Trophoblast cell (in vitro differentiated cells and primary cell): Measurements from ENCODE around the gene FIBCD1.

Experiments used
- DNase-seq, 2 donors: peaks; one replicate each; pipeline ENCODE4 v3.0.0-alpha.2; 2016
- H2AFZ ChIP-seq: 2 replicates; pipeline ENCODE4 v1.6.1; 2013; ENCODE audit warnings: low read length, moderate library complexity, mild to moderate bottlenecking; ENCODE audit not compliant: insufficient read depth, poor library complexity
- H2AK5ac ChIP-seq: 2 replicates; pipeline ENCODE4 v1.6.1; 2013; ENCODE audit warnings: mild to moderate bottlenecking, low read length
- H2BK120ac ChIP-seq: 2 replicates; pipeline ENCODE4 v1.6.1; 2013; ENCODE audit warnings: low read length, mild to moderate bottlenecking, moderate library complexity; ENCODE audit not compliant: insufficient read depth, poor library complexity
- H2BK12ac ChIP-seq: 2 replicates; pipeline ENCODE4 v1.6.1; 2013; ENCODE audit warnings: mild to moderate bottlenecking, low read length, moderate library complexity
- H2BK5ac ChIP-seq: 2 replicates; pipeline ENCODE4 v1.6.1; 2013; ENCODE audit warnings: low read length, low read depth, moderate library complexity, mild to moderate bottlenecking; ENCODE audit not compliant: poor library complexity
- H3K14ac ChIP-seq: 2 replicates; pipeline ENCODE4 v1.6.1; 2013; ENCODE audit warnings: mild to moderate bottlenecking, low read length
- H3K18ac ChIP-seq: 2 replicates; pipeline ENCODE4 v1.6.1; 2013; ENCODE audit warnings: mild to moderate bottlenecking, low read length
- H3K23ac ChIP-seq: 2 replicates; pipeline ENCODE4 v1.6.1; 2013; ENCODE audit warnings: low read length
- H3K27ac ChIP-seq: 2 replicates; pipeline ENCODE4 v1.5.1; 2013; ENCODE audit warnings: low read depth, mild to moderate bottlenecking, inconsistent platforms, low read length, moderate library complexity
- H3K27me3 ChIP-seq: 2 replicates; pipeline ENCODE4 v1.6.1; 2013; ENCODE audit warnings: inconsistent platforms, mild to moderate bottlenecking, low read length, moderate library complexity; ENCODE audit not compliant: insufficient read depth
- H3K36me3 ChIP-seq, 2 experiments: 1 replicate in 1 of 2; 2 replicates in 1 of 2; pipeline ENCODE4 v1.6.1; 2013; ENCODE audit warnings: low read length in 2 of 2, mild to moderate bottlenecking in 2 of 2, moderate library complexity in 1 of 2; ENCODE audit not compliant: insufficient read depth in 2 of 2, control insufficient read depth in 1 of 2
- H3K4ac ChIP-seq: 2 replicates; pipeline ENCODE4 v1.6.1; 2013; ENCODE audit warnings: low read depth, mild to moderate bottlenecking, low read length, moderate library complexity
- H3K4me1 ChIP-seq, 2 experiments: 1 replicate in 1 of 2; 2 replicates in 1 of 2; pipeline ENCODE4 v1.6.1; 2013; ENCODE audit warnings: low read length in 2 of 2, mild to moderate bottlenecking in 2 of 2, moderate library complexity in 1 of 2; ENCODE audit not compliant: insufficient read depth in 2 of 2, control insufficient read depth in 1 of 2
- H3K4me2 ChIP-seq: 2 replicates; pipeline ENCODE4 v1.6.1; 2013; ENCODE audit warnings: inconsistent platforms, mild to moderate bottlenecking, low read length, moderate library complexity
- H3K4me3 ChIP-seq: 2 replicates; pipeline ENCODE4 v1.5.1; 2013; ENCODE audit warnings: mild to moderate bottlenecking, low read depth, low read length, inconsistent platforms
- H3K79me1 ChIP-seq: one replicate; pipeline ENCODE4 v1.6.1; 2013; ENCODE audit warnings: low read length
- H3K79me2 ChIP-seq: 2 replicates; pipeline ENCODE4 v1.6.1; 2013; ENCODE audit warnings: low read length, mild to moderate bottlenecking; ENCODE audit not compliant: control insufficient read depth, insufficient read depth, poor library complexity
- H3K9ac ChIP-seq: 2 replicates; pipeline ENCODE4 v1.6.1; 2013; ENCODE audit warnings: mild to moderate bottlenecking, low read length
- H3K9me3 ChIP-seq: 2 replicates; pipeline ENCODE4 v1.6.1; 2013; ENCODE audit warnings: low read depth, mild to moderate bottlenecking, control low read depth, inconsistent platforms, low read length; ENCODE audit not compliant: insufficient read depth
- H4K12ac ChIP-seq: 2 replicates; pipeline ENCODE4 v1.6.1; 2013; ENCODE audit warnings: low read depth, mild to moderate bottlenecking, low read length, moderate library complexity
- H4K8ac ChIP-seq: 2 replicates; pipeline ENCODE4 v1.6.1; 2013; ENCODE audit warnings: low read depth, mild to moderate bottlenecking, low read length, moderate library complexity
- H4K91ac ChIP-seq: one replicate; pipeline ENCODE4 v1.6.1; 2013; ENCODE audit warnings: low read depth, mild to moderate bottlenecking, low read length, moderate library complexity
- WGBS: extraction: QIAGEN DNeasy Blood & Tissue Kit; methylation state at CpG from one replicate; pipeline ENCODE4 v1.1.7; 2013; ENCODE audit warnings: missing lambda C conversion rate; ENCODE audit not compliant: insufficient read length, insufficient coverage; ENCODE audit errors: extremely low coverage; 5-methylcytosine and 5-hydroxymethylcytosine counted together

Gene FIBCD1

DNA sequence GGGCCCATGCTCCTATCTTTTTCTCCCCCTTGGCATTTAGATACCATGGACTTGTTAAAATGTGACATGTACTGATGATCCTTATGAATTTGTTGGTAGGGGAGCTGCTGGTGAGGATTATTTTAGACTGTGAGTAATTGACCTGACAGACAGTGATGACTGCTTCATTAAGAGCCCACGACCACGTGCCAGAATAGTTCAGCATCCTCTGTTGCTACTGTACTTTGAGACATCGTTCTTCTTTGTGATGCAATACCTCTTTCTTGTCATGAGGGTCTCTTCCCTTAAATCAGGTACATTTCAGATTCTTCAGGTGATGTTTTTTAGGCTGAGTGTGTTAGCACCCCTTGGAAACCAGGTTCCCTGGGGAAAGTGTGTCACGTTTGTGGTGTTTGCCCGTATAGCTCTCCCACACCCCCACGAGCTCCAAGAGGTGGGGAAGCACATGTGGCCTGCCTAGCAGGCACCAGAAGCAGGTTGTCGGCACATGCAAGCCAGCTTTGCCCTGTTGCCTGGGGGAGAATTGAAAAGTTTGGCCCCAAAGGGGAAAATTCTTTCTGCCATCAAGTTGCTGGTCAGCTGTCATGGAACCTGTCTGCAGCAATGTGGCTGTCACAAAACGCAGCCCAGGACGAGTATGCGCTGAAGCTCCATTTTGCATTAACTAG, 67.5 kb downstream of the FIBCD1 start:
- WGBS, result no CpG with 5 or more reads among the region's 10 CpGs
- H3K18ac ChIP-seq, result no peak overlapping the region
- no peak overlapping the region for H3K27ac ChIP-seq
- no peak overlapping the region for H3K9ac ChIP-seq
- H3K79me1 ChIP-seq, result no peaks in the 10 kb centered on the region
- H2BK12ac ChIP-seq, result no peak overlapping the region
- H4K12ac ChIP-seq, result no peak overlapping the region
- no peak overlapping the region for H2AFZ ChIP-seq
- H3K4me2 ChIP-seq, result no peak overlapping the region
- no peak overlapping the region for H2BK5ac ChIP-seq
- H4K91ac ChIP-seq, result no peak overlapping the region
- H2AK5ac ChIP-seq, result no peak overlapping the region
- no peaks in the 10 kb centered on the region for H3K27me3 ChIP-seq
- H3K79me2 ChIP-seq, result no peaks in the 10 kb centered on the region
- H4K8ac ChIP-seq, result no peak overlapping the region
- H3K23ac ChIP-seq, result no peak overlapping the region
- no peak overlapping the region for H2BK120ac ChIP-seq
- DNase-seq, result no peak
- H3K4me1 ChIP-seq, result no peaks in the 10 kb centered on the region
- H3K4ac ChIP-seq, result no peak overlapping the region
- no peak overlapping the region for H3K14ac ChIP-seq
- no peak overlapping the region for H3K4me3 ChIP-seq
- H3K36me3 ChIP-seq, result peaks cover 35 to 55% of the 10 kb centered on the region in 2 experiments
- no peaks in the 10 kb centered on the region for H3K9me3 ChIP-seq

DNA sequence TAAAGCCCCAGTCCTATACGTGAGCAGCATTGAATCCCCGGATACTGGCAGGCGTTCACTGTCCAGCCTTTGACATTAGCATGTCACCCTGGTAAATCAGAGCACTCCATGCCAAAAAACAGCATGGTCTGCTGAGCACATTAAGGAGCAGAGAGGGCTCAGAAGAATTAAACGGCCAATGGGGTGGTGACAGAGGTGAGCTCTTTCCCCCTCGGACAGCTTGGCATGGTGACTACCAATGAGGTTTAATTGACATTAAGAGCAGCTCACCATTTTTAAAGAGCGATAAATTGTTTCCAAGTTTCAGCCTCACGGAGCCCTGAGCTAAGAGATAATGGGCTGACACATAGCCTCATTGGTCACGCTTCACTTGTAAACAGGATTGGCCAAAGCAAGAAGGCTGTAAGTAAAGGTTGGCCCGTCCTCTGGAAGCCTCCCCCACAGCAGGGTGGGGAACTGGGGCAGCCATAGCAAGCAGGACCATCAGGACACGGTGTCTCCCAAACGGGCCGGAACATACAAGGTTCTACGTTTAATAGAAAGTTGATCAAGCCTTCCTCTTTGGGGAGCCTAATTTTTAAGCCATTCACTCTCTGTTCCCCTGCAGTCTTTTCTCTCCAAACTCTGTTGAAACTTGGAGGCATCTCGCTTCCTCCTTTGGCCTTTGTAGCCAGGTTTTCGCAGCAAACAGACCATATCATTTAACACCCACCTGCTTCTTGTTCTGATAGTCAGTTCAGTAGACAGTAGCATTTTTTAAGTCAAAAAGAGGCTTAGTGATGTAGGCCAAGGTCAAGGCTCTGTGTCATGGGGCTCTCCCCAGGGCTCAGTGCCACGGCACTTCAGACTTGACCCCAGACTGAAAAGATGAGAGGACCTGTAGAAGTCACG, 68.3 kb downstream of the FIBCD1 start:
- Histone ChIP-seq H2AFZ (no peak overlapping the region), H3K9ac (no peak overlapping the region), H3K4me3 (no peak overlapping the region), H2BK120ac (no peak overlapping the region), H3K23ac (no peak overlapping the region), H3K27ac (no peak overlapping the region), H3K4ac (no peak overlapping the region), H3K79me2 (no peaks in the 10 kb centered on the region), H2BK12ac (no peak overlapping the region), H3K4me2 (no peak overlapping the region), H3K14ac (no peak overlapping the region), H4K91ac (no peak overlapping the region), H3K79me1 (no peaks in the 10 kb centered on the region), H3K9me3 (no peaks in the 10 kb centered on the region), H3K4me1 (no peaks in the 10 kb centered on the region), H3K27me3 (no peaks in the 10 kb centered on the region), H3K36me3 (peaks cover 35 to 55% of the 10 kb centered on the region in 2 experiments), H2BK5ac (no peak overlapping the region), H4K12ac (no peak overlapping the region), H2AK5ac (no peak overlapping the region), H4K8ac (no peak overlapping the region), H3K18ac (no peak overlapping the region)
- no CpG with 5 or more reads among the region's 17 CpGs for WGBS
- DNase-seq, result no peak

DNA sequence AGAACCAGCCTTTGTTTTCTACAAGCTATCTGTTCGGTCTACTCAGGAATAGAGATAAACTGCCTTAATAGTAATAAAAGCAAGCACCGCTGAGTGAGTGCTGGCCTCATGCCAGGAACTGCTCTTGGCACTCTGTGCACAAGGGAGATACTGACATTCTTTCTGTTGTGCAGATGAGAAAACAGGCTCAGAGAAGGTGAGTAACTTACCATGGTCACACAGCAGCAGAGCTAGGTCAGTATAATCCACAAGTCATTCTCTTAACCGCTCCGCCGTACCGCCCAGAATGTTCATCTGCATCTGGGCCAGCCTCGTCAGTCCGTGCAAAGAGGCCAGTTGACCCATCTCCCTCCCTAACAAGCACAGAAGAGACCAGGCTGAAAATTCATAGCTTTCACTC, 69.8 kb downstream of the FIBCD1 start:
- Histone ChIP-seq H3K9me3 (no peaks in the 10 kb centered on the region), H3K23ac (no peak overlapping the region), H2AK5ac (no peak overlapping the region), H3K9ac (no peak overlapping the region), H2BK120ac (no peak overlapping the region), H3K27ac (no peak overlapping the region), H3K79me2 (no peaks in the 10 kb centered on the region), H3K36me3 (peaks cover 30 to 46% of the 10 kb centered on the region in 2 experiments), H4K8ac (no peak overlapping the region), H3K4me1 (no peaks in the 10 kb centered on the region), H4K12ac (no peak overlapping the region), H3K4me2 (no peak overlapping the region), H3K79me1 (no peaks in the 10 kb centered on the region), H2BK12ac (no peak overlapping the region), H3K4ac (peak overlapping the region; percentile 28), H3K4me3 (no peak overlapping the region), H3K27me3 (no peaks in the 10 kb centered on the region), H2AFZ (no peak overlapping the region), H3K14ac (no peak overlapping the region), H3K18ac (no peak overlapping the region), H4K91ac (no peak overlapping the region), H2BK5ac (no peak overlapping the region)
- DNase-seq, result no peak
- no CpG with 5 or more reads among the region's 8 CpGs for WGBS

DNA sequence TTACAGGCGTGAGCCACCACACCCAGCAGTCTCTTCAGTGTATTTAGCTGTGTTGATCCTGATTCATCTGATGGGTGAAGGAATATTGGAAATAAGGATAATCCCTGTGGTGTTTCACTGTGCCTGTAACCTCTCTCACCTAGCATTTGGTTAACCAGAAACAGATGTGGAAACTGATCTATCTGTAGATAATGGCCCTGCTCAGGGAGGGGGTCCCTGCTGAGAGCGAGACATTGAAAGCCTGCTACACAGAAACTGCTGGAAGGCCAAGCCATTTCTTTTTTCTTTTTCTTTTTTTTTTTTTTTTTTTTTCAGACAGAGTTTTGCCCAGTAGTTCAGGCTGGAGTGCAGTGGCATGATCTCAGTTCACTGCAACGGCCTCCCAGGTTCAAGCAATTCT, 70.8 kb downstream of the FIBCD1 start:
- no peaks in the 10 kb centered on the region for H3K27me3 ChIP-seq
- no peak overlapping the region for H3K4me2 ChIP-seq
- no peak overlapping the region for H3K14ac ChIP-seq
- no peak overlapping the region for H3K4me3 ChIP-seq
- no peak overlapping the region for H2AK5ac ChIP-seq
- H3K9ac ChIP-seq, result no peak overlapping the region
- no peak overlapping the region for H4K8ac ChIP-seq
- no peak overlapping the region for H4K12ac ChIP-seq
- no peaks in the 10 kb centered on the region for H3K4me1 ChIP-seq
- H2AFZ ChIP-seq, result no peak overlapping the region
- no peak overlapping the region for H3K4ac ChIP-seq
- H3K79me1 ChIP-seq, result no peaks in the 10 kb centered on the region
- H3K27ac ChIP-seq, result no peak overlapping the region
- no peak overlapping the region for H2BK120ac ChIP-seq
- no peak overlapping the region for H4K91ac ChIP-seq
- WGBS, result no CpG with 5 or more reads among the region's 3 CpGs
- peaks cover 25 to 39% of the 10 kb centered on the region in 2 experiments for H3K36me3 ChIP-seq
- no peaks in the 10 kb centered on the region for H3K9me3 ChIP-seq
- no peak overlapping the region for H3K23ac ChIP-seq
- H3K18ac ChIP-seq, result no peak overlapping the region
- no peak overlapping the region for H2BK12ac ChIP-seq
- no peak overlapping the region for H2BK5ac ChIP-seq
- H3K79me2 ChIP-seq, result no peaks in the 10 kb centered on the region
- no peak for DNase-seq
